OCI-LY3 (cell line): ENCODE data around the gene SUSD4.

Experiments
- H2AFZ ChIP-seq: fragments of 200-600, 300-600 bp; shearing (Covaris generic); 2 replicates; pipeline ENCODE4 v1.6.0; 2014; ENCODE audit warnings: antibody characterized with exemption, low read depth, low read length
- H3K27ac ChIP-seq: fragments of 200-600, 300-600 bp; sonication (generic); 2 replicates; pipeline ENCODE4 v1.5.1; 2014; ENCODE audit warnings: mild to moderate bottlenecking, low read length, moderate library complexity, mixed read lengths
- H3K27me3 ChIP-seq: fragments of 200-600, 300-600 bp; sonication (generic); 2 replicates; pipeline ENCODE4 v1.6.1; 2014; ENCODE audit warnings: low read depth, low read length, mixed read lengths
- H3K36me3 ChIP-seq: fragments of 200-600, 300-600 bp; sonication (generic); replicated peaks from 2 replicates; pipeline ENCODE3; 2014; ENCODE audit warnings: low read depth, low read length, mixed read lengths
- H3K4me1 ChIP-seq: fragments of 300-600, 200-600 bp; sonication (generic); 2 replicates; pipeline ENCODE4 v1.6.1; 2014; ENCODE audit warnings: low read length, mixed read lengths
- H3K4me2 ChIP-seq: fragments of 200-600, 300-600 bp; sonication (generic); 2 replicates; pipeline ENCODE4 v1.6.1; 2014; ENCODE audit warnings: low read length, mixed read lengths
- H3K4me3 ChIP-seq: fragments of 300-600, 200-600 bp; sonication (generic); 2 replicates; pipeline ENCODE4 v1.5.1; 2014; ENCODE audit warnings: antibody characterized with exemption, mild to moderate bottlenecking, low read length, moderate library complexity
- H3K79me2 ChIP-seq: fragments of 300-600, 200-600 bp; shearing (Covaris generic); 2 replicates; pipeline ENCODE4 v1.6.1; 2014; ENCODE audit warnings: mild to moderate bottlenecking, low read length, mixed read lengths
- H3K9ac ChIP-seq: fragments of 300-600, 200-600 bp; shearing (Covaris generic); 2 replicates; pipeline ENCODE4 v1.6.0; 2014; ENCODE audit warnings: mild to moderate bottlenecking, low read length, moderate library complexity
- H3K9me3 ChIP-seq: fragments of 200-600, 300-600 bp; shearing (Covaris generic); 2 replicates; pipeline ENCODE4 v1.6.1; 2014; ENCODE audit warnings: low read length, mixed read lengths; ENCODE audit not compliant: insufficient read depth
- H4K20me1 ChIP-seq: fragments of 200-600, 300-600 bp; sonication (generic); 2 replicates; pipeline ENCODE4 v1.6.1; 2016; ENCODE audit warnings: low read length, mixed read lengths; ENCODE audit not compliant: insufficient read depth
- EZH2phosphoT487 ChIP-seq: fragments of 200-600 bp; shearing (Covaris generic); IDR thresholded peaks from 2 replicates; pipeline ENCODE4 v1.6.1; 2018; ENCODE audit warnings: antibody characterized with exemption, mixed run types, low read depth
- TF ChIP-seq, protein P1 (sequence below): fragments of 200-600, 300-600 bp; sonication (generic); IDR thresholded peaks from 2 replicates; pipeline ENCODE4 v1.5.1; 2014; ENCODE audit warnings: antibody characterized with exemption, low read length, low read depth

The SUSD4 gene

DNA sequence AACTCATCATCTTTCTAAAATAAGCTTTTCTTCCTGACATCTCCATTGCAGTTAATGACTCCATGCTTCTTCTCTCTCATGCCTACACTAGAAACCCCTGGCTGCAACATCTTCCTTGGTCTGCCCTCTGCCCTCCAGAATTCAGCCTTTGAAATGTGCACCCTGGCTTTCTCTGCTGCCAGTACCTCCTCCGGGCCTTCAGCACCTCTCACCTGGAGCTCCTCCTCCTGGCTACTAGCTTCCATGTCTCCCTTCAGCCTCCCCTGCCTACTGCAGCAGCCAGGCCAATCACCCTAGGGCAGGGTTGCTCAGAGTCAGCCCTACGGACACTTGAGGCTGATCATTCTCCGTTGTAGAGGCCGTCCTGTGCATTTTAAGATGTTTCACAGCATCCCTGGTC, 18.3 kb downstream of the SUSD4 start:
- Histone ChIP-seq H4K20me1 (no peaks in the 10 kb centered on the region), H3K79me2 (no peaks in the 10 kb centered on the region), H3K4me1 (no peaks in the 10 kb centered on the region), H3K27ac (no peak overlapping the region), H3K4me2 (no peak overlapping the region), H3K9me3 (no peaks in the 10 kb centered on the region), H3K4me3 (no peak overlapping the region), H2AFZ (no peak overlapping the region), H3K9ac (no peak overlapping the region), H3K27me3 (peaks cover 6% of the 10 kb centered on the region; the same call in 1 of the 2 replicates), H3K36me3 (no peaks in the 10 kb centered on the region)
- no peak for TF ChIP-seq EZH2phosphoT487
- TF ChIP-seq, protein P1, sequence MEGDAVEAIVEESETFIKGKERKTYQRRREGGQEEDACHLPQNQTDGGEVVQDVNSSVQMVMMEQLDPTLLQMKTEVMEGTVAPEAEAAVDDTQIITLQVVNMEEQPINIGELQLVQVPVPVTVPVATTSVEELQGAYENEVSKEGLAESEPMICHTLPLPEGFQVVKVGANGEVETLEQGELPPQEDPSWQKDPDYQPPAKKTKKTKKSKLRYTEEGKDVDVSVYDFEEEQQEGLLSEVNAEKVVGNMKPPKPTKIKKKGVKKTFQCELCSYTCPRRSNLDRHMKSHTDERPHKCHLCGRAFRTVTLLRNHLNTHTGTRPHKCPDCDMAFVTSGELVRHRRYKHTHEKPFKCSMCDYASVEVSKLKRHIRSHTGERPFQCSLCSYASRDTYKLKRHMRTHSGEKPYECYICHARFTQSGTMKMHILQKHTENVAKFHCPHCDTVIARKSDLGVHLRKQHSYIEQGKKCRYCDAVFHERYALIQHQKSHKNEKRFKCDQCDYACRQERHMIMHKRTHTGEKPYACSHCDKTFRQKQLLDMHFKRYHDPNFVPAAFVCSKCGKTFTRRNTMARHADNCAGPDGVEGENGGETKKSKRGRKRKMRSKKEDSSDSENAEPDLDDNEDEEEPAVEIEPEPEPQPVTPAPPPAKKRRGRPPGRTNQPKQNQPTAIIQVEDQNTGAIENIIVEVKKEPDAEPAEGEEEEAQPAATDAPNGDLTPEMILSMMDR, result no peak

DNA sequence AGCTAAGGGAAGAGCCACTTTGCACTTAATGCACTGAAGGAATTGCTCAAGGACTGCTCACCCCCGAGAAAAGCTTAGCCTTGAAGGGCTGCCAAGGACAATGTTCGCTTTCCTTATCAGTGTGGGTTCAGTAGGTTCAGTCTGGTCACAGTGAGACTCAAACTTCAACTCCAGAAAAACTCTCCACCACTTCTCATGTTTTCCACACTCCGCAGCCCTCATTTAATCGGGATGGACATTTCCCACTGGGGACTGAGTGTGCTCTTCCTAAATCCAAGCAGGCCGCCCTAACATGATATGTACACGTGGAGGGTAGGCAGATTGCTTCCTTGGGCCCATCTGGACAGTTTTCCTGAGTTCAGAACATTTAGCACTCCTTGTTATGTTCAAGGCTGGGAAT, 19.5 kb downstream of the SUSD4 start:
- H3K9ac ChIP-seq, result no peak overlapping the region
- H3K36me3 ChIP-seq, result no peaks in the 10 kb centered on the region
- H3K4me1 ChIP-seq, result no peaks in the 10 kb centered on the region
- H2AFZ ChIP-seq, result no peak overlapping the region
- no peak overlapping the region for H3K4me2 ChIP-seq
- H3K79me2 ChIP-seq, result no peaks in the 10 kb centered on the region
- no peaks in the 10 kb centered on the region for H3K9me3 ChIP-seq
- H3K27me3 ChIP-seq, result peaks cover 6% of the 10 kb centered on the region; the same call in 1 of the 2 replicates
- TF ChIP-seq, protein P1, result no peak
- TF ChIP-seq EZH2phosphoT487, result no peak
- H4K20me1 ChIP-seq, result no peaks in the 10 kb centered on the region
- H3K4me3 ChIP-seq, result no peak overlapping the region
- no peak overlapping the region for H3K27ac ChIP-seq

DNA sequence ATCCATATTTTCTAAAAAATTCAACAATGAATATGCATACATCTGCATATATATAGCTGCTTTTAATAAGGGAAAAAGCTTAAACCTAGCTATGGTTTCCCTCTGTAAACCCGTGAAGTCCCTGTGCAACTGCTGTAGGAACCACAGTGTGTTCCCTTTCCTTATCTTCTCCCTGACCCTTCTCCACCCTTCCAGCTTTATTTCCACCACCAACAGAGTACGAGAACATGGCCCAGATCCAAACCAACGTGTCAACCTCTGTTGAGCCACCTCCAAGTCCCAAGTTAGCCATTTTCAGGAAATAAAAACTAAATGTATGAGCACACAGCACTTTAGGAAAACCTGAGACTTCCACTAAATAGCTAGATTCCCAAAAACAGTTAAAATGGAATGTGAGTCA, 20.3 kb downstream of the SUSD4 start:
- no peak overlapping the region for H3K27ac ChIP-seq
- H3K9me3 ChIP-seq, result no peaks in the 10 kb centered on the region
- TF ChIP-seq, protein P1, result no peak
- TF ChIP-seq EZH2phosphoT487, result no peak
- no peak overlapping the region for H3K9ac ChIP-seq
- H3K79me2 ChIP-seq, result no peaks in the 10 kb centered on the region
- H3K27me3 ChIP-seq, result peaks cover 11% of the 10 kb centered on the region
- no peak overlapping the region for H2AFZ ChIP-seq
- no peaks in the 10 kb centered on the region for H3K36me3 ChIP-seq
- H3K4me2 ChIP-seq, result no peak overlapping the region
- H3K4me3 ChIP-seq, result no peak overlapping the region
- H3K4me1 ChIP-seq, result no peaks in the 10 kb centered on the region
- H4K20me1 ChIP-seq, result no peaks in the 10 kb centered on the region

DNA sequence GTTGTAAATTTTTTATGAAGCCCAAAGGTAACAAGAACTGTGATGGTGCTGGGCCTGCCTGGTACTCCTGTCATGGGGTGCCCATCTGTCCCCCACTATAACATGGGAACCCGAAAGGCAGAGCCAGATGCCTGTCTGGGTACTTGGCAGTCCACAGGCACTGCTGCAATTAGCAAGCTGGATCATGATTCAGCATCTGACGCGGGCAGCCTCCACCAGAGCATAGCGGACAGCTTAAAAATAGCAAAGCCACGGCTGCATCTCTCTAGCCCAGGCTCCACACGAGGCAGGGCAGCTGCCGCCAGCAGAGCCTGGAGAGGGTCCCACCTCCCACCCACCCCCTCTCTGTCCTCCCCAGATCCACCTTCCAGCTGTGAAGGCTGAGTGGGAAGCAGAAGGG, 22.9 kb downstream of the SUSD4 start:
- peaks cover 30% of the 10 kb centered on the region for H3K27me3 ChIP-seq
- no peak overlapping the region for H3K4me3 ChIP-seq
- no peak for TF ChIP-seq EZH2phosphoT487
- TF ChIP-seq, protein P1, result no peak
- no peak overlapping the region for H3K27ac ChIP-seq
- no peaks in the 10 kb centered on the region for H4K20me1 ChIP-seq
- H3K36me3 ChIP-seq, result no peaks in the 10 kb centered on the region
- no peak overlapping the region for H3K4me2 ChIP-seq
- no peaks in the 10 kb centered on the region for H3K79me2 ChIP-seq
- H2AFZ ChIP-seq, result no peak overlapping the region
- H3K9ac ChIP-seq, result no peak overlapping the region
- H3K9me3 ChIP-seq, result no peaks in the 10 kb centered on the region
- H3K4me1 ChIP-seq, result no peaks in the 10 kb centered on the region
